GM12892 (cell line): Measurements from ENCODE around the gene DOCK9.

Source experiments
- POLR2A ChIP-seq: IDR thresholded peaks from 2 replicates; pipeline ENCODE4 v1.6.1; 2011; ENCODE audit warnings: low read depth, low read length, control low read depth
- POLR2AphosphoS5 ChIP-seq: IDR thresholded peaks from 2 replicates; pipeline ENCODE4 v1.6.1; 2011; ENCODE audit warnings: low read depth, low read length, control low read depth

DNA sequence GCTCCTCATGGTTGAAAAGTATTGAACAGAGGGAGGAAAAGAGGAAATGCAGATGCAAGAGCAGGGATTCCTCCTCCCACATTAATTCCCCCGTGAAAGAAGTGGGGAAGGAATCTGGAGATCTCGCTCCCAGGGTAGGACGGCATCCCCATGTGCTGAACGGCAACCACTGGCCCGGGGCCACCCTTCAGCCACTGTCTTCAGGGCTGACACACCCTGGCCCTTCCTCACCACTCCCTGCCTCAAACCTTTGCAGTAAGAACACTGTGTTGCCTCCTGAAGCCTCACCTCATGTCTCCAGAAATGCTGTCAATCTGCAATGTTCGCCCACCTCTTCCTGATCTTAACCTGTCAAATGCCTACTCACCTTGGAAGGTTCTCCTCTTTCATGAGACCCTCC lies 10.9 kb upstream of the DOCK9 start:
- TF ChIP-seq POLR2A: no peak
- TF ChIP-seq POLR2AphosphoS5: no peak
